Bronchial epithelial cell (primary cell): ENCODE results near the gene SLC5A4. TPM values are rescaled to one million over a fixed set of nuclear protein-coding genes. Genes with fewer than 3 reads are reported as not detected.

ENCODE experiments used
- DNase-seq: peaks from one replicate; pipeline ENCODE4 v3.0.0-alpha.2; 2010; ENCODE audit warnings: low read depth
- FAIRE-seq: peaks from 2 replicates; lab custom pipeline; 2011; peaks lifted over from hg19 to GRCh38; lab: Jason Lieb, UNC
- H3K27me3 ChIP-seq: 2 replicates; pipeline ENCODE4 v1.5.1; 2011; ENCODE audit warnings: low read length; ENCODE audit not compliant: control insufficient read depth, insufficient read depth
- H3K36me3 ChIP-seq: 2 replicates; pipeline ENCODE4 v1.5.1; 2011; ENCODE audit warnings: low read length; ENCODE audit not compliant: control insufficient read depth, insufficient read depth
- H3K4me3 ChIP-seq: 2 replicates; pipeline ENCODE4 v1.5.1; 2011; ENCODE audit warnings: mild to moderate bottlenecking, low read depth, low read length, control low read depth
- total RNA-seq: library from RNA; depleted of rRNA; stranded (reverse); fragments of >200 nt; gene quantifications from 2 replicates; pipeline ENCODE4 v1.2.1, GENCODE V29; 2014
- TF ChIP-seq, protein P1 (sequence below): IDR thresholded peaks from 2 replicates; pipeline ENCODE4 v1.5.1; 2011; ENCODE audit warnings: mild to moderate bottlenecking, moderate library complexity, low read length, control low read depth, inconsistent platforms; ENCODE audit not compliant: insufficient read depth, severe bottlenecking

SLC5A4 gene
- total RNA-seq, 1 donor from 2014 or later, result not detected

DNA sequence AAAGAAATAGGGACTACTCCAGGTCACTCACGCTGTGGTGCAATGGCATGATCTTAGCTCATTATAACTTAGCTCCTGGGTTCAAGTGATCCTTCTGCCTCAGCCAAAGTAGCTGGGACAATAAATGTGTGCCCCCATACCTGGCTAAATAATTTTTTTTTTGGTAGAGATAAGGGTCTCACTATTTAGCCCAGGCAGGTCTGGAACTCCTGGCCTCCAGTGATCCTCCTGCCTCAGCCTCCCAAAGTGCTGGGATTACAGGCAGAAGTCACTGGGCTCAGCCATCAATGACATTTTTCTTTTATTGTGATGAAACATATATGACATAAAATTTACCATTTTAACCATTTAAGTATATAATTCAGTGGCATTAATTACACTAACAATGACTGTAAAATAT lies 10.6 kb downstream of the SLC5A4 start:
- DNase-seq (no peak), FAIRE-seq (no peak)
- Histone ChIP-seq H3K4me3 (no peak overlapping the region), H3K36me3 (no peaks in the 10 kb centered on the region), H3K27me3 (peaks cover 1% of the 10 kb centered on the region)
- TF ChIP-seq, protein P1, sequence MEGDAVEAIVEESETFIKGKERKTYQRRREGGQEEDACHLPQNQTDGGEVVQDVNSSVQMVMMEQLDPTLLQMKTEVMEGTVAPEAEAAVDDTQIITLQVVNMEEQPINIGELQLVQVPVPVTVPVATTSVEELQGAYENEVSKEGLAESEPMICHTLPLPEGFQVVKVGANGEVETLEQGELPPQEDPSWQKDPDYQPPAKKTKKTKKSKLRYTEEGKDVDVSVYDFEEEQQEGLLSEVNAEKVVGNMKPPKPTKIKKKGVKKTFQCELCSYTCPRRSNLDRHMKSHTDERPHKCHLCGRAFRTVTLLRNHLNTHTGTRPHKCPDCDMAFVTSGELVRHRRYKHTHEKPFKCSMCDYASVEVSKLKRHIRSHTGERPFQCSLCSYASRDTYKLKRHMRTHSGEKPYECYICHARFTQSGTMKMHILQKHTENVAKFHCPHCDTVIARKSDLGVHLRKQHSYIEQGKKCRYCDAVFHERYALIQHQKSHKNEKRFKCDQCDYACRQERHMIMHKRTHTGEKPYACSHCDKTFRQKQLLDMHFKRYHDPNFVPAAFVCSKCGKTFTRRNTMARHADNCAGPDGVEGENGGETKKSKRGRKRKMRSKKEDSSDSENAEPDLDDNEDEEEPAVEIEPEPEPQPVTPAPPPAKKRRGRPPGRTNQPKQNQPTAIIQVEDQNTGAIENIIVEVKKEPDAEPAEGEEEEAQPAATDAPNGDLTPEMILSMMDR, result no peak

DNA sequence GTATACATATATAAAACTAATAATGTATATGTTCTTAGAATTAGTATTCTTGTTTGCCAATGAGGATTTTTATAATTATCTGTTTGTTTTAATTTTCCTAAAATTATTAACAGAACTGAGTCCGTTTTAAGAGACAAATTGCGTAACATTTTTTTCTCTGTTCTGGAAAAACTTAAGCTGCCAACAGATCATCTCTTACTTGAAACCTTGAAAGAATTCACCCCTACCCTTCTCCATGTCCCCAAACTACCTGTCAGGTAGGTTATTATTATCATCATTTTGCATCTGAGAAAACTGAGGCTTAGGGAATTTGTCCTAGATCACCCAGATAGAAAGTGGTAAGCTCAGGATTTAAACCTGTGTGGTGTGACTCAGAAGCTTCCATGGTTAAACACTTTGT lies 14.7 kb downstream of the SLC5A4 start:
- Histone ChIP-seq H3K4me3 (no peak overlapping the region), H3K36me3 (no peaks in the 10 kb centered on the region), H3K27me3 (peaks cover 1% of the 10 kb centered on the region)
- FAIRE-seq (no peak), DNase-seq (no peak)
- TF ChIP-seq, protein P1, result no peak

DNA sequence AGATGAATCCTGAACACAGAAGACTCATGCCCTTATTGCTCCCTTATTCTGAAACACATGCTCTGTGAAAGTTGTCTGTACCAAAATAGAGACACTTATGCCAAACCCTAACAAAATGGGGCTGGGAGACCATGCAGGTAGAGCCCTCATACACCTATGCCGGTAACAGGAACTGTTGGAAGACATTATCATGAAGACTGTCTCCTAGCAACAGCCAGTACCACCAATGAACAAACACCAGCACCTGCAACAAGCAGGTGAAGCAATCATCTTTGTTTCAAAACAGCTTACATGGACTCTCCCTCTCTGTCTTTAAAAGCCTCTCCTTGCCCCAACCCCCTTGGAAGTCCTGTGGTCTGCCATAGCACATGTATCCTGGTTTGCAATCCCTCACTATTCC lies 17.2 kb downstream of the SLC5A4 start:
- no peak for DNase-seq
- Histone ChIP-seq H3K36me3 (no peaks in the 10 kb centered on the region), H3K4me3 (no peak overlapping the region), H3K27me3 (no peaks in the 10 kb centered on the region)
- TF ChIP-seq, protein P1, result no peak
- FAIRE-seq, result peak; percentile 47

DNA sequence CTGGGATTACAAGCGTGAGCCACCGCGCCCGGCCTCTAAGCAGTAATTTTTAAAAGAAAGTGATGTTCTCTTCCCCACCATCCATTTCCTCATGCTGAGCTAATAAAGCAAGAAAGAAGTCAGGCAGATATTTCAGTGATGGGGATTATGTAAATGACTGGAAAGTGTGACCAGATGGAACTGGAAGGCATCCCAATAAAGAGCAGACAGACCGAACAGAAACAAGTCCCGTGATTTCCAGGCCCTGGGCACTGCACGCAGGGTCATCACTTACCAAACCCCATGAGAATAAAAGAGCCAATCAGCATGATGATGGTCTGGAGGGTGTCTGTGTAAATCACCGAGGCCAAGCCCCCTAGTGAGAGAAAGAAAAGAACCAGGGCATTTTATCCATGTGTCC lies 18.2 kb downstream of the SLC5A4 start:
- FAIRE-seq, result no peak
- Histone ChIP-seq H3K27me3 (no peaks in the 10 kb centered on the region), H3K4me3 (no peak overlapping the region), H3K36me3 (no peaks in the 10 kb centered on the region)
- DNase-seq, result no peak
- TF ChIP-seq, protein P1, result no peak

DNA sequence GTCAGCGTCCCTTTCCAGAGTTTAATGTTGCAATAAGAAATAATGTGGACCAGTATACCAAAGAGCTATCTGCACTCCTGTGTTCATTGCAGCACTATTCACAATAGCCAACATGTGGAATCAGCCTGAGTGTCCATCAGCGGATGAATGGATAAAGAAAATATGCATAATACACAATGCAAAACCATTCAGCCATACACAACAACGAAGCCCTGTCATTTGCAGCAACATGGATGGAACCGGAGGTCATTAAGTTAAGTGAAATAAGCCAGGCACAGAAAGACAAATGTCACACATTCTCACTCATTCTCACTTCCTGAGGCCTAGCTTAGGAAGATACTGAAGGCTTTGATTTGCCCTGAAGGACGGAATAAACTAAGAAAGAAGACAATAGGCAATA lies 22.1 kb downstream of the SLC5A4 start:
- Histone ChIP-seq H3K4me3 (no peak overlapping the region), H3K27me3 (no peaks in the 10 kb centered on the region), H3K36me3 (no peaks in the 10 kb centered on the region)
- TF ChIP-seq, protein P1, result no peak
- DNase-seq, result no peak
- no peak for FAIRE-seq

DNA sequence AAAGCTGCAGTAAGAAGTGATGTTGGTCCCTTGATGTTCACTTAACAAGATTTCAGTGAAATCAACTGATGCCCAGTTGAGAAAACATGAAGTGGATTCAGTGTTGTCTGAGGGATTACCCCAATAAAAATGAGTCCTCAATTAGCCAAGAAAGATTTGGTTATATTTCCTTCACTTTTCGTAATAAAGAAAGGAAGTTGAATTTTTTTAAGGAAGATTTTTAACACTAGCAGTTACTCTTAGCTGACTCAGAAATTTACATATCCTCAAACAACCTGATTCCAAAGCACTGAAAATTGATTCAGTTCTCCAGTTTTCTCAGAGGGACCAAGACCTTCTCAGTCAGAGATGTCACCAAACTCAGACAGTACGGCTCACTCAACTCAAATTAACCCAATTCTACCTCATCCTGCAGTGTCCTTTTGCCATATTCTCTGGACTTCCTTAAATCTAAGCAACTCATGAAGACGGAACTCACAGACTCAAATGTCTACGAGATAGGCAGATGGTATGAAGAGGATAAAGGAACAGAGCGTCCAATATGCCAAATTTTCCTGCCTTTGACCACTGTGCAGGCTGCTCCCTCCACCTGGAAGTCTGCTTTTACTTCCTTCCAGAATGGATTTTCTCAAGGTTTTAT lies 22.8 kb downstream of the SLC5A4 start:
- DNase-seq, result no peak
- Histone ChIP-seq H3K36me3 (no peaks in the 10 kb centered on the region), H3K4me3 (no peak overlapping the region), H3K27me3 (no peaks in the 10 kb centered on the region)
- TF ChIP-seq, protein P1, result no peak
- no peak for FAIRE-seq
